Gastroesophageal sphincter (tissue), 3 donors: ENCODE measurements around the gene GATC.

Experiments used
- CTCF ChIP-seq, 4 experiments: fragments of 200-600 bp in 2 of 4; fragments of 450-650 bp in 2 of 4; sonication (generic) in 1 of 4; IDR thresholded peaks; one replicate each; pipeline ENCODE4 v1.5.1; 2017 to 2019; ENCODE audit warnings: antibody characterized with exemption in 4 of 4, mild to moderate bottlenecking in 2 of 4, moderate library complexity in 2 of 4
- POLR2A ChIP-seq, 2 donors: fragments of 450-650 bp; IDR thresholded peaks; one replicate each; pipeline ENCODE4 v1.6.1; 2017; ENCODE audit warnings: antibody characterized with exemption in 2 of 2, mild to moderate bottlenecking in 2 of 2, moderate library complexity in 1 of 2
- POLR2AphosphoS5 ChIP-seq: sonication (generic); formaldehyde crosslinking; IDR thresholded peaks from one replicate; pipeline ENCODE4 v1.6.1; 2017; ENCODE audit warnings: antibody characterized with exemption

DNA sequence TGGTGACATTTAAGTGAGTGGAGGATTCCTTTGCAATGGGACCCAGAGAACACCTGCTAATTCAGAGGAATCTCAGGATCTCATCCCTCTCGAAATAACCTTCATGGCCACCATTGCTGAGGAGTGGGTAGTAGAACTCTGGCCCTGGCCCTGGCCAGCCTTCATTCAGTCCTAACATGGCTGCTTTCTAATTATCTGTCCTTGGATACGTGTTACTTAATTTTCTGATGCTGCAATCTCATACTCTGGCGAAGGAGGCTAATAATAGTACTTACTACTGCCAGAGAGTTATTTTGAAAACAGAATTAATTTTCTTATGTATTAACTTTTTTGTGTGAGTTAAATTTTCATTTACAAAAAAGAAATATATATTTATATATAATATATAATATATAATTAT, 20.4 kb upstream of the GATC start:
- TF ChIP-seq POLR2AphosphoS5 (no peak), POLR2A (IDR thresholded peaks at IDR 0.05) (no peak), CTCF (IDR thresholded peaks at IDR 0.05) (no peak)
